Thyroid gland (tissue), 4 donors: Measurements from ENCODE around the gene ST14. TPM values are rescaled to one million over a fixed set of nuclear protein-coding genes. Genes with fewer than 3 reads are reported as not detected.

ENCODE experiments used
- DNase-seq, 2 donors: peaks; one replicate each; pipeline ENCODE4 v3.0.0-alpha.2; 2019
- H3K27ac ChIP-seq, 3 donors: fragments of 200-600 bp; sonication (generic); 1 replicate in 2 of 3; 2 replicates in 1 of 3; pipeline ENCODE4 v1.5.1; 2016 to 2019; ENCODE audit warnings: mild to moderate bottlenecking in 1 of 3, moderate library complexity in 1 of 3
- H3K27me3 ChIP-seq: fragments of 200-600 bp; sonication (generic); one replicate; pipeline ENCODE4 v1.5.1; 2019
- H3K36me3 ChIP-seq, 2 donors: fragments of 200-600 bp; sonication (generic); one replicate each; pipeline ENCODE4 v1.5.1; 2016 to 2019
- H3K4me1 ChIP-seq, 2 donors: fragments of 200-600 bp; sonication (generic); one replicate each; pipeline ENCODE4 v1.5.1; 2017 to 2019
- H3K4me3 ChIP-seq, 3 donors: fragments of 200-600 bp; sonication (generic); replicated peaks in 1 of 3; 1 replicate in 2 of 3; 2 replicates in 1 of 3; pipeline ENCODE4 v1.5.1; 2016; ENCODE audit warnings: mild to moderate bottlenecking in 1 of 3
- H3K9me3 ChIP-seq: fragments of 200-600 bp; sonication (generic); one replicate; pipeline ENCODE4 v1.5.1; 2017
- POLR2A ChIP-seq, 2 donors: fragments of 450-650 bp; IDR thresholded peaks; one replicate each; pipeline ENCODE4 v1.6.1; 2017; ENCODE audit warnings: antibody characterized with exemption in 2 of 2, mild to moderate bottlenecking in 2 of 2, moderate library complexity in 1 of 2
- WGBS, 2 donors: methylation state at CpG; one replicate each; pipeline ENCODE4 v1.1.5; 2017; 5-methylcytosine and 5-hydroxymethylcytosine counted together
- intact Hi-C: fragments of 100-400 bp; cut with DNase I; formaldehyde crosslinking; loops from one replicate; pipeline ENCODE4 v1.15.1; 2023
- total RNA-seq, 4 donors: library from RNA; depleted of rRNA; stranded (reverse); fragments of >200 nt; gene quantifications; one replicate each; pipeline ENCODE4 v1.2.3, GENCODE V29; 2016
- TF ChIP-seq, protein P1 (sequence below), 6 experiments: fragments of 200-600 bp in 3 of 6; fragments of 450-650 bp in 3 of 6; sonication (generic) in 3 of 6; IDR thresholded peaks; one replicate each; pipeline ENCODE4 v1.5.1; 2016 to 2019; ENCODE audit warnings: antibody characterized with exemption in 6 of 6, mild to moderate bottlenecking in 2 of 6, inconsistent platforms in 1 of 6, moderate library complexity in 1 of 6

ST14 gene
- total RNA-seq, 4 donors from 2014 or later: 53.3 to 102 (median 90.7) TPM

DNA sequence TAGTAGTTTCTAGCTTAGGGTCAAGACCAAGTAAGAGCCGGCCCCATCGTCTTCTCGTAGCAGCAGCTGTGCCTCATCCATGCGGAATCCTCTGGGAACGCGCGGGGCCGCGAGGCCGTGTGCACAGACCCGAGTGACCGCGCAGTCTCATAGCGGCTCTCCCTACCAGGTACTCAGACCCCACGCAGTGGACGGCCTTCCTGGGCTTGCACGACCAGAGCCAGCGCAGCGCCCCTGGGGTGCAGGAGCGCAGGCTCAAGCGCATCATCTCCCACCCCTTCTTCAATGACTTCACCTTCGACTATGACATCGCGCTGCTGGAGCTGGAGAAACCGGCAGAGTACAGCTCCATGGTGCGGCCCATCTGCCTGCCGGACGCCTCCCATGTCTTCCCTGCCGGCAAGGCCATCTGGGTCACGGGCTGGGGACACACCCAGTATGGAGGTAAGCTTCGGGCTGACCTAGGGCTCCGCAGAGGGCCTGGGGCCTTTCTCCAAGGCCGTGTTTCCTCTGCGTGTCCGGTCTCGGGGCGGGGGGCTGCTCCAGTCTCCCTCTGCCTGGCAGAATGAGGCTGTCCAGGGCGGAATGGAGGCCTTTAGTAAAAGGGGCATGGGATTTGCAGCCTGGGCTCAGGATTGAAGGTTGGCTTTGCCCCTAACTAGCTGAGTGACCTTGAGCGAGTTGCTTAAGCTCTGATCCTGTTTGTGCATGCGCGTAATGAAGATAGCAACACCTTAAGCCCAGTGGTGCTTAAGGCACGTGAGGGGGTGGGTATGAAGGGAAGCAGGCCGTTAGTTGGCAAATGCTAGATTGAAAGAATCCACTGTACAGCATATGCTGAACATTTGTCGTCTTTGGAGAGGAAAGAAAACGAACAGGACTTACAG lies 48.9 kb downstream of the ST14 start:
- Histone ChIP-seq H3K9me3 (no peaks in the 10 kb centered on the region), H3K27ac (no peak overlapping the region), H3K4me3 (no peak overlapping the region), H3K36me3 (peaks cover 0 to 9% of the 10 kb centered on the region in 2 donors), H3K4me1 (peaks cover 0 to 4% of the 10 kb centered on the region in 2 donors), H3K27me3 (no peaks in the 10 kb centered on the region)
- intact Hi-C loops: no loop called here
- no peak for DNase-seq
- TF ChIP-seq, protein P1, sequence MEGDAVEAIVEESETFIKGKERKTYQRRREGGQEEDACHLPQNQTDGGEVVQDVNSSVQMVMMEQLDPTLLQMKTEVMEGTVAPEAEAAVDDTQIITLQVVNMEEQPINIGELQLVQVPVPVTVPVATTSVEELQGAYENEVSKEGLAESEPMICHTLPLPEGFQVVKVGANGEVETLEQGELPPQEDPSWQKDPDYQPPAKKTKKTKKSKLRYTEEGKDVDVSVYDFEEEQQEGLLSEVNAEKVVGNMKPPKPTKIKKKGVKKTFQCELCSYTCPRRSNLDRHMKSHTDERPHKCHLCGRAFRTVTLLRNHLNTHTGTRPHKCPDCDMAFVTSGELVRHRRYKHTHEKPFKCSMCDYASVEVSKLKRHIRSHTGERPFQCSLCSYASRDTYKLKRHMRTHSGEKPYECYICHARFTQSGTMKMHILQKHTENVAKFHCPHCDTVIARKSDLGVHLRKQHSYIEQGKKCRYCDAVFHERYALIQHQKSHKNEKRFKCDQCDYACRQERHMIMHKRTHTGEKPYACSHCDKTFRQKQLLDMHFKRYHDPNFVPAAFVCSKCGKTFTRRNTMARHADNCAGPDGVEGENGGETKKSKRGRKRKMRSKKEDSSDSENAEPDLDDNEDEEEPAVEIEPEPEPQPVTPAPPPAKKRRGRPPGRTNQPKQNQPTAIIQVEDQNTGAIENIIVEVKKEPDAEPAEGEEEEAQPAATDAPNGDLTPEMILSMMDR (IDR thresholded peaks at IDR 0.05): no peak
- 95% methylated on average over 43 to 45 of the region's 45 CpGs for WGBS, 2 donors

DNA sequence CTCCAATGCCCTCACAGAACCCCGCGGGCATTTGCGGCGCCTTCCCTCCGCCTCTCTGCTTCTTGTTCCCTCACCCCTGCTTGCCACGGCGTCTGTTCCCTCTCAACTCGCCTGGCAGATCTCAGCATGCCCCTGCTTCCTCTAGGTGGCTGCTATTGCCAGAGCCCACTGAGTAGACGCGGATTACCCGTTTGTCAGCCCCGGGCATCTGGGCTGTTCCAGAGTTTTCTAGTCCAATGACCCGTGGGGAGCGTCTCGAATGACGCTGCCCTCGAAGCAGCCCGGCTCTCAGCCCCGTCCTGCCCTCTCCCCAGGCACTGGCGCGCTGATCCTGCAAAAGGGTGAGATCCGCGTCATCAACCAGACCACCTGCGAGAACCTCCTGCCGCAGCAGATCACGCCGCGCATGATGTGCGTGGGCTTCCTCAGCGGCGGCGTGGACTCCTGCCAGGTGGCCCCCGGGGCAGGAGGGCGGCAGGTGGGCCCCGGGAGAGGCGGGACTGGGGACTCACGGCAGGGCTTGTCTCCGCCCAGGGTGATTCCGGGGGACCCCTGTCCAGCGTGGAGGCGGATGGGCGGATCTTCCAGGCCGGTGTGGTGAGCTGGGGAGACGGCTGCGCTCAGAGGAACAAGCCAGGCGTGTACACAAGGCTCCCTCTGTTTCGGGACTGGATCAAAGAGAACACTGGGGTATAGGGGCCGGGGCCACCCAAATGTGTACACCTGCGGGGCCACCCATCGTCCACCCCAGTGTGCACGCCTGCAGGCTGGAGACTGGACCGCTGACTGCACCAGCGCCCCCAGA lies 49.7 kb downstream of the ST14 start:
- no peak for TF ChIP-seq POLR2A (IDR thresholded peaks at IDR 0.05)
- TF ChIP-seq, protein P1 (IDR thresholded peaks at IDR 0.05): no peak
- H3K9me3 ChIP-seq: no peaks in the 10 kb centered on the region
- H3K27ac ChIP-seq: no peak overlapping the region
- peaks cover 0 to 4% of the 10 kb centered on the region in 2 donors for H3K4me1 ChIP-seq
- H3K36me3 ChIP-seq: peaks cover 0 to 9% of the 10 kb centered on the region in 2 donors
- intact Hi-C loops: no loop called here
- H3K4me3 ChIP-seq: no peak overlapping the region
- WGBS, 2 donors: 93 to 95% methylated on average over 40 to 49 of the region's 53 CpGs
- H3K27me3 ChIP-seq: no peaks in the 10 kb centered on the region
- DNase-seq: peak in 1 of 2 donors; percentile 2

DNA sequence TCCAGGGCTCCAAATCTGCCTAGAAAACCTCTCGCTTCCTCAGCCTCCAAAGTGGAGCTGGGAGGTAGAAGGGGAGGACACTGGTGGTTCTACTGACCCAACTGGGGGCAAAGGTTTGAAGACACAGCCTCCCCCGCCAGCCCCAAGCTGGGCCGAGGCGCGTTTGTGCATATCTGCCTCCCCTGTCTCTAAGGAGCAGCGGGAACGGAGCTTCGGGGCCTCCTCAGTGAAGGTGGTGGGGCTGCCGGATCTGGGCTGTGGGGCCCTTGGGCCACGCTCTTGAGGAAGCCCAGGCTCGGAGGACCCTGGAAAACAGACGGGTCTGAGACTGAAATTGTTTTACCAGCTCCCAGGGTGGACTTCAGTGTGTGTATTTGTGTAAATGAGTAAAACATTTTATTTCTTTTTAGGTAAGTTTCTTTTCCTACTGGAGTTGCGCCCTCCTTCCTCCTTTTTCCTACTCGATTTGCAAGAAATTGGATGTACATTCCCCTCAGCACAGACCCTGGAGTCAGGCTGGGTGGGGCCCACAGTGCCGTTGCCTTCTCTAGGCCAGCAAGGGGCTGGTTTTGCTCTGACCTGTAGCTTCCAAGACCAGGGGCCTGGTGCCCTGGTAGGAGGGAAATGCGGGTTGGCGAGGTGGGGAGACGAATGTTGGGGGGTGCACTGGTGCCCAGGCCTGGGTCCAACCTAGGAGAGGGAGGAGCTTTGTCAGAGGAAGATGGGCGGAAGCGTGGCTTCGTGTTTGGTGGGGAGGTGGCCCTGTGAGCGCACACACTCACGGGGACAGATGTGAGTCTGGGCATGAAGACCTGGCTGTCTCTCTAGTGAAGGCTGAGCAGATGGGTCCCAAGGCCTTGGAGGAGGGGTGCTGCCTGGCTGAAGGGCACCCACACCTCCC lies 50.6 kb downstream of the ST14 start:
- Histone ChIP-seq H3K27me3 (no peaks in the 10 kb centered on the region), H3K36me3 (peaks cover 0 to 9% of the 10 kb centered on the region in 2 donors), H3K9me3 (no peaks in the 10 kb centered on the region), H3K4me1 (peaks cover 0 to 4% of the 10 kb centered on the region in 2 donors), H3K4me3 (no peak overlapping the region), H3K27ac (no peak overlapping the region)
- intact Hi-C loops: loop anchor here (10.0 kb wide), 1 partner anchor 215 kb away; the partner anchor contains the start of gene ADAMTS8
- TF ChIP-seq POLR2A (IDR thresholded peaks at IDR 0.05): no peak
- TF ChIP-seq, protein P1 (IDR thresholded peaks at IDR 0.05): no peak
- peak in 1 of 2 donors; percentile 2 for DNase-seq
- WGBS, 2 donors: 85 to 91% methylated on average over 22 to 23 of the region's 23 CpGs

DNA sequence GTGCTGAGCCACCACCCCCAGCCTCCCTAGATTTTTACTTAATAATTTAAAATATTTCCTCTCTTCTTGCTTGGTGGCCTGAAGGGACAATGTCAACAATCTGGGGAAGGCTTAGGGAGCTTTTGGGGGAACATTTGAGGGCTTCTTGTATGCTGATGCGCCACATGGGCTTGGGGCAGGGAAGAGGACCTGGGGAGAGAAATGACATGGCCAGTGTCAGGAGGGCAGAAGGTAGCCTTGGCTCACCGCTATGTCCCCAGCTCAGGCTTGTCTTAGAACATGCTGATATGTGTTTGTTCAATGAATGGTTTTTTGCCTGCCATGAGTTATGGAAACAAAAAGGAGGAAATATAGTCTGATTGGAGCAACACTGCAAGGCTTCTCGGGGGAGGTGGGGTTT lies 51.6 kb downstream of the ST14 start:
- Histone ChIP-seq H3K4me3 (no peak overlapping the region), H3K27ac (no peak overlapping the region), H3K27me3 (no peaks in the 10 kb centered on the region), H3K36me3 (peaks cover 0 to 9% of the 10 kb centered on the region in 2 donors), H3K9me3 (no peaks in the 10 kb centered on the region), H3K4me1 (peaks cover 0 to 4% of the 10 kb centered on the region in 2 donors)
- intact Hi-C loops: loop anchor here (10.0 kb wide), 1 partner anchor 214 kb away; the partner anchor contains the start of gene ADAMTS8
- TF ChIP-seq POLR2A (IDR thresholded peaks at IDR 0.05): no peak
- TF ChIP-seq, protein P1 (IDR thresholded peaks at IDR 0.05): no peak
- no peak for DNase-seq
- 92 to 95% methylated on average over 3 of the region's 3 CpGs for WGBS, 2 donors
